ENCODE data around the gene N4BP2L2.

GRCh38 chr13:32553720-32554119 is 15.1 kb upstream of the N4BP2L2 start:
- no peak for TF ChIP-seq ZNF274 (IDR thresholded peaks at IDR 0.05; ENCODE audit: low read depth, low read length)
- TF ChIP-seq YY1 (IDR thresholded peaks at IDR 0.05; ENCODE audit: insufficient read depth, insufficient read length): no peak
